ENCODE results near the gene SLC5A4.

DNA sequence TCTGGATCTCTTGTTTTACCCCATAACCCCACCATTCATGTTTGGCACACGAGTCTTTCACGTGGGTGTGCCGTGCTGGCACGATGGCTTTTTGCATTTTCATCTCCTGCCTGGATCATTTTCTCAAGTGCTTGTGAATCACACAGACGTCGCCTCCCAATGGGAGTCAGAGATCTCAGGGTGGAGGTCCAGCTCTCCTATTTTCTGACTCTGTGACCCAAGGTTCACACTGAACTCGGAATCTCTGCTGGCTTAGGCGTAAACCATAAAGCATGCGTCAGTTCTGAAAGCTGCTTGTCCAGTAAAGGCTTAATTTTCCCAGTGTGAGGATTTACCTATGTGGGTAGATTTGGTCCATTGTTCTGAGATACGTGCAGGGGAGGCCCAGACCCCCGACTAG, 80.0 kb downstream of the SLC5A4 start:
- TF ChIP-seq, protein P1, sequence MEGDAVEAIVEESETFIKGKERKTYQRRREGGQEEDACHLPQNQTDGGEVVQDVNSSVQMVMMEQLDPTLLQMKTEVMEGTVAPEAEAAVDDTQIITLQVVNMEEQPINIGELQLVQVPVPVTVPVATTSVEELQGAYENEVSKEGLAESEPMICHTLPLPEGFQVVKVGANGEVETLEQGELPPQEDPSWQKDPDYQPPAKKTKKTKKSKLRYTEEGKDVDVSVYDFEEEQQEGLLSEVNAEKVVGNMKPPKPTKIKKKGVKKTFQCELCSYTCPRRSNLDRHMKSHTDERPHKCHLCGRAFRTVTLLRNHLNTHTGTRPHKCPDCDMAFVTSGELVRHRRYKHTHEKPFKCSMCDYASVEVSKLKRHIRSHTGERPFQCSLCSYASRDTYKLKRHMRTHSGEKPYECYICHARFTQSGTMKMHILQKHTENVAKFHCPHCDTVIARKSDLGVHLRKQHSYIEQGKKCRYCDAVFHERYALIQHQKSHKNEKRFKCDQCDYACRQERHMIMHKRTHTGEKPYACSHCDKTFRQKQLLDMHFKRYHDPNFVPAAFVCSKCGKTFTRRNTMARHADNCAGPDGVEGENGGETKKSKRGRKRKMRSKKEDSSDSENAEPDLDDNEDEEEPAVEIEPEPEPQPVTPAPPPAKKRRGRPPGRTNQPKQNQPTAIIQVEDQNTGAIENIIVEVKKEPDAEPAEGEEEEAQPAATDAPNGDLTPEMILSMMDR (IDR thresholded peaks at IDR 0.05; ENCODE audit: low read length) = no peak
- no peak for TF ChIP-seq EZH2phosphoT487 (IDR thresholded peaks at IDR 0.05; ENCODE audit: low read length)

Measured in MM.1S (cell line).